ENCODE measurements around the gene HID1.

DNA sequence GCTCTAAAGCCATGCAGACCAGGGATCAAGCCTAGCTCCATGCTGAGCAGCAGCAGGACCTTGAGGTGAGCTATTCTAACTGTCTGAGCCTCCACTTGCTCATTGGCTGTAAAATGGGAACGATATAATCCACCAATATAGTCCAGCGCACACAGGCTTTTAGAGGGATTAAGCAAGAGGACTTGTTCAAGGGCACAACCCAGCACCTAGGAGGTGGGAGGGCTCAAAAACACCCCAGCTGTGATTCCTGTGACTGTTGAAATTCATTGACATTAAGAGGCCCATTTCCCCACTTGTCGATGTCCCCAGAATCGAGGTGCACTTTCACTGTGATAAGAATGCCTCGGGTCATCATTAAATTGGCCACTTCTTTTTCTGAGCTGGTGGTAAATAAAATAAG lies 53.7 kb downstream of the HID1 start:
- TF ChIP-seq, protein P1, sequence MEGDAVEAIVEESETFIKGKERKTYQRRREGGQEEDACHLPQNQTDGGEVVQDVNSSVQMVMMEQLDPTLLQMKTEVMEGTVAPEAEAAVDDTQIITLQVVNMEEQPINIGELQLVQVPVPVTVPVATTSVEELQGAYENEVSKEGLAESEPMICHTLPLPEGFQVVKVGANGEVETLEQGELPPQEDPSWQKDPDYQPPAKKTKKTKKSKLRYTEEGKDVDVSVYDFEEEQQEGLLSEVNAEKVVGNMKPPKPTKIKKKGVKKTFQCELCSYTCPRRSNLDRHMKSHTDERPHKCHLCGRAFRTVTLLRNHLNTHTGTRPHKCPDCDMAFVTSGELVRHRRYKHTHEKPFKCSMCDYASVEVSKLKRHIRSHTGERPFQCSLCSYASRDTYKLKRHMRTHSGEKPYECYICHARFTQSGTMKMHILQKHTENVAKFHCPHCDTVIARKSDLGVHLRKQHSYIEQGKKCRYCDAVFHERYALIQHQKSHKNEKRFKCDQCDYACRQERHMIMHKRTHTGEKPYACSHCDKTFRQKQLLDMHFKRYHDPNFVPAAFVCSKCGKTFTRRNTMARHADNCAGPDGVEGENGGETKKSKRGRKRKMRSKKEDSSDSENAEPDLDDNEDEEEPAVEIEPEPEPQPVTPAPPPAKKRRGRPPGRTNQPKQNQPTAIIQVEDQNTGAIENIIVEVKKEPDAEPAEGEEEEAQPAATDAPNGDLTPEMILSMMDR (IDR thresholded peaks at IDR 0.05) = no peak
- no peak for TF ChIP-seq EZH2 (IDR thresholded peaks at IDR 0.05)
